ENCODE measurements around the gene GCSAM.

Gene GCSAM

GRCh38 chr3:112128843-112129727 lies 4.0 kb downstream of the GCSAM start:
- DNase-seq = no peak

- DNase-seq = no peak
Measured at GRCh38 chr3:112127522-112128494, 5.2 kb downstream of the GCSAM start.

GRCh38 chr3:112126511-112126911 lies 6.5 kb downstream of the GCSAM start:
- DNase-seq = no peak

DNA sequence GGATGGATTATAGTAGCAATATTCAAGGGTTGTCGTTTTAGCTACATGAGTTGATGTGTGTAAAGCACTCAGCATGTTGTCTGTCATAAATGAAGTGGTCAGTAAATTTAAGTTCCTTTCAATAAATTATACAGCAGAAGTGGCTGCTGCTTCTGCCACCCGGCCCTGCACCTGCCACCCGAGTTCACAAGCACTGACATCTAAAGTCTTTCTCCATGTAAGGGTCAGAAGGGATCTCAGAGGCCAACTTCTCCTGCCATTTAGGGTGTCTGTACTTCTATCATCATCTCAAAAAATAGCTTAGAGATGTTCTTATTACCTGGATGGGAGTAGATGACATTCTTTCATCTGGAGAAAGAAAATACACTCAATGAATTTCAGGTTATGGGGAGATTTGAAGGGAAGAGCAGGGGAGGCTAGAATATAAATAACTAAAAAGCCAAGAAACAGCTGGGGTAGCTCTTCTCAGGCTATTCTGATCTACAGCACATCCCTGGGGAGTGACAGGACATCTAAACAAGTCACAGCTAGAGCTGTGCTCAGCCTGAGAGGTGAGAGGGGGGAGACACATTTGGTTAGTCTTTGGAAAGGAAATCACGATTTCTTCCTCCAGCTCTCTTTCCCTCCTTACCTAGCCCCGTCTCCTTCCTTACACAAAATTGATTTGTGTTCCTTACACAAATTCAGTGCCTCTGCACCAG lies 8.0 kb downstream of the GCSAM start:
- DNase-seq = no peak

DNA sequence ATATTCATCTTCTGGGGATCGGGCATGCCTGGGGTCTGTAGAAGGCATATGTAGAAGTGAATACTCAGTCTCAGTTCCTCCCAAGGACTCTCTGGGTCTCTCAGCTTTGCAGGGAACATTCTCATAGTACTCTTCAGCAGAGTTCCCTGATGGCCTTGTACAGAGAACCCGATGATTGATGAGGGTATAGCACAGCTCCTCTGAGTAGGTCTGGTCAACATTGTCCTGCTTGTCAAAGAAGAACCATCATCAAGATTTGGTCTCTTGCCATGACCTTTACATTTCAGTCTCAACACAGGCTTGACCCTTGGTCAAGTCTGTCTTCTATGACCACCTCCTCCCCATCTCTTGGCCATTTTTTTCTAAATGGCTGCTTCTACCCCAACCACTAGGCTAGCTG lies 9.5 kb downstream of the GCSAM start:
- DNase-seq = no peak

DNA sequence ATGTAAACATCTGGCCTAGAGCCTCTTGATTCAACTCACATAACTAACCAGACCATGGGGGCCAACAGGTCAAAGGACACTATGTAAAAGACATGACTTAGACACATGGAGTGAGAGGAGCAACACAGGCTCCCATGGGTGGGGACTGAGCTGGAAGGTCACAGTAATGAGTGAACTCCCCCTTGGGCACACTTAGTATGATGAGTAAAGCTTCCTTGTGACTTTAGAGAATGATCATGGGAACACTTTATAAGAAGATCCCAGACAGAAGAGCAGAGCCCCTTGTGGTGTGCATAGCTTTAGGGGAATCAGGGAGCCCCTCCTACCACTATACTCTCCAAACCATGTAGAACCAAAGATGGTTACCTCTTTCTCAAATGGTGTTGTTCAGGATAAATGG lies 10.2 kb downstream of the GCSAM start:
- DNase-seq = no peak

DNA sequence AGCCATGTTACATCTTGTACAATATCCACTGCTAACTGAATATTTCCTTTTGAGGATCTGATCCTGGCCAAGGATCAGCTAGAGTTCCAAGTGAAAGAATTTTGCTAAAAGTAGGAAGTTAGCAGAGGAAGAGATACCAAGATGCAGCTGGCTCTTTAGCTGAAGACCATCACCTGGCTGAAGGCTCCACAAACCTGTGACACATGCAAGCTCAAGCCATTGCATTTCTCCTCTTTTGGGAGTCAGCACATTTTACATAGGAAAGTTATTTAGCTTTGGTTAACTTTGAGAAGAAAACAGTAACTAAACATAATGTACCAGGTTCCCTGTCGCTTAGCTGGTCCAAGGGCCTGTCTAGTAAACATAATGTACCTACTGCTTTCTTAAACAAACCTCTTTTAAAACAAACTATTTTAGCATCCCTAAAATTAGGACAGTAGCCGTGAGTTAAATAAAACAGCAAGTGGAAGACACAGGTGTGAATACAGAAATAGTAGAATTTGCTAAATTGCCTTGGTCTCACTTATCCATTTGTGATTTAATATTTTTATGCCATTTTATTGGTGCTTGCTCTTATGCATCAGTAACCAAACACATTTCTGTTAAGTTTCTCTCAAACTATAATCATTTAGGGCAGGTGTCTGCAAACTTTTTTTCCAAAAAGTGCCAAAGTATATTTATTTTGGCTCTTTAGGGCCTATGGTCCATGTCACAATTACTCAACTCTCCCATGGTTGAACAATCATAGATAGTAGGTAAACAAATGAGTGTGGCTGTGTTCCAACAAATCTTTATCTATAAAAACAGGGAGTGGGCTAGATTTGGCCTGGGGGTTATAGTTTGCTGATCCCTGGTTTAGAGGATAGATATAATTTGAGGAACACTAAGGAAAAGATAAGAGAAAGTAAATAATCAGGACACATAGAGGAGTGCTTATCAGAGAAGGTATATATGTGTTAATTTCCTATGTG lies 11.2 kb downstream of the GCSAM start:
- peak; percentile 27 for DNase-seq

DNA sequence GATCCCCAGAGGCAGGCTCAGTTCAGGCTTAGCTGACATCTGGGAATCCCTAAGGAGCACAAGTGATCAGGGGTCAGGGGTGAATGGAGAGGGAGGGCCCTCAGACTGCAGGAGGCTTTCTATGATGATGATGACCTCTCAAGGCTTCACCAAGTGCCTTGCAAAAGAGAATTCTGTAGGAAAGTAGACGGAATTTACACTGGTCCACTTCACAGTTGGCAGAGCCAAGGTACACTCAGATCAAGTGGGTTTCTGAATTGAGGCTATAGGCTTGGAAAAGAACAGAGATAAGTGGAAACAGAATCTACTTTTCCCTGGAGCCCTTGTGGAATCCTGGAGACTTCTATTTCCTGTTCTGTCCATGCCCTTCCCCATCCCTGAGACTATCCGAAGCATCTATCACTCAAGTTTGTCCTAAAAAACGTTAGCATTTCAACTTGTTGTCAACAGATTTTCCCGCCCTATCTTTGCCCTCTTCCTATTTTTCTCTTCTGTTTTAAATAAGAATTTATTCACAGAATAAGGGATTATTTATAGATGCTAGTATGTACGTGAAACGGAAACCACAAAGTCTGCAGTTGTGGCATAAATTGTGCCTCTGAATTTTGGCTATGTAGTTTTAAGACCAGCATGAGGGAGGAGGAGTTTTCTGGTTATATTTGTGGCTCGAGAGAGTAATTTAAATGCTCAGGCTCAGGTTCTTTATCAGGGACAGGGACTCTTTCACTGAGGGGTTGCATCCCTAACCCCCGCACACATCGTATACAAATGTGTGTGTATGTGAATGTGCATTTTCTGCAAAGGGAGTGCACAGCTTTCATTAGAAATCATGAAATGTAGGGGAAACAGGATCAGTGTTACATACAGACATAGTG lies 12.8 kb downstream of the GCSAM start:
- no peak for DNase-seq

DNA sequence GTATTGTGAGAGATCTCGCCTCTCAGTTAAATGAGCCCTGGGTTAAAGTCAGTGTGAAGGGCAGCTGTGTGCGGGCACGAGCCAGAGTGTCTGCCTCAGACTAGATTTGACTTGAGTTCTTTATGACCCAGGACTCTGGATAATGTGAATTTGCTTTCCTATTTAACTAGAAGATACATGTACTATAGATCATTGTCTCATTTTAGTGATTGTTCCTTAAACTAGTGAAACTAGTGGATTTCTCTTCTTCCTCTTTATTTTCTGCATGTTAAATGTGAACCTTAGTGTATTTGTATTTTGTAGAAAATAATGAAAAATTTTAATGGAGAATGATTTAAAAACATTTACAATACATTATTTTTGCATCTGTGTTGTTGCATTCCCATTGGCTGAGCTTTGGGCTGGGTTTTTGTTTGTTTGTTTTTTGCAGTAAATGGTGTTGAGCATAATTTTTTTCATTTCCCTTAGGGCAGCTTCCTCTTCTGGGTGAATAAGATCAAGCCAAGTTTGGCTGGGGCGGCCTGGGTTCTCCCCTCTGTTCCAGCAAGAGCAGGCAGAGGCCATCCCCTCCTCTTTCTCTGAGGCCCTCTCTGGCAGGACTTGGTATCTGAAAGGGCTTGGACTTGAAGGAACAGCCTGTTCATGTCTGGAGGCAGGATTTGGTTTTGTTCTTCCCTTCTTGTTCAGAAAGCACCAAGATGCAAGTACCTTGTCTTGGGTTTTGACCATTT lies 15.0 kb downstream of the GCSAM start:
- no peak for DNase-seq

- no peak for DNase-seq
Measured at GRCh38 chr3:112117415-112117814, 15.6 kb downstream of the GCSAM start.

GRCh38 chr3:112116748-112117186 lies 16.3 kb downstream of the GCSAM start:
- DNase-seq = peak; percentile 62

- DNase-seq = no peak
Measured at GRCh38 chr3:112115806-112116383, 17.2 kb downstream of the GCSAM start.

GRCh38 chr3:112115161-112115739 lies 17.8 kb downstream of the GCSAM start:
- DNase-seq = no peak

DNA sequence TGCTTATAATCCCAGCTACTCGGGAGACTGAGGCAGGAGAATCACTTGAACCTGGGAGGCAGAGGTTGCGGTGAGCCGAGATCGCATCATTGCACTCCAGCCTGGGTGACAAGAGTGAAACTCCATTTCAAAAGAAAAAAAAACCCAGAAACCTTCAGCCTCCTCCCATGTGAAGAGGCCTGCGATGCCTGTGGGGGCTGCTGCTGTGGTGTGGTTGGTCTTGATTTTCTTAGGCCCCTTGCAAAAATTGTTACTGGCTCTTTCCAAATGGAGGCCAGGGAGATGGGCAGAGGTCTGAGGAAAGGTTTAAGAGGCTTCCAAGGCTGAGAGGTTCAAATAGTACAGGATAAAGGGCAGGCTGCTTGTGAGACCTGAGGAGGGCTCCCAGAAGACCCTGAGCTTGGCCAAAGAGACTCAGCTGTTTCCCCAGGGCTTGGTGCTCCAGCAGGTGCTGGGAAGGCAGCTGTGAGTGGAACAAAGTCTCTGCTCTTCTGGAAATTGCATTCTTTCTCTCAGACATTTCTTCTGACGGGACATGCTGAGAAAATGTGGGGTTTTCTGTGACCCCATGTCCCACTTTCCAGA lies 18.4 kb downstream of the GCSAM start:
- DNase-seq = no peak

- peak; percentile 92 for DNase-seq
Measured at GRCh38 chr3:112111785-112112402, 21.2 kb downstream of the GCSAM start.

DNA sequence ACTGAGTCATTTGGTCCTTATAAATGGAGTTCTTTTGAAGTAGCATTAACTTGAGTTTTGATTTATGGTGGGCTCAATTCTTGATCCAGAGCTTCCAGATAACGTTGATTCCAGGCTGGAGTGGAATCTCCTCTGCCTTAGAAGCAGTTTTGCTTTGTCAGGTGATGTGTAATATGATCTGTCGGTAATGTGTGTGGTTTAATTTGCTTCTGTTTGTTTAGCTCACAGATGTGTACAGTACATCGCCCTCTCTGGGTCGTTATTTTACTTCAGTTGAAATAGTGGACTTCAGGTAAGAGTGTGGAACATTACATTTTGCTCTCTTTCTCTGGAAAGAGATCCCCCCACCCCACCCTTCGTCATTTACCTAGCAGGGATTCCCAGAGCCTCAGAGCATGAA lies 23.7 kb downstream of the GCSAM start:
- DNase-seq = peak; percentile 71

- DNase-seq = no peak
Measured at GRCh38 chr3:112104774-112105173, 28.3 kb downstream of the GCSAM start.

- DNase-seq = no peak
Measured at GRCh38 chr3:112101916-112102315, 31.1 kb downstream of the GCSAM start.

Data from COR-L47 (cell line).